ENCODE data around the gene SLC25A24. TPM values are rescaled to one million over a fixed set of nuclear protein-coding genes. Genes with fewer than 3 reads are reported as not detected.
"Not testable (repeated sequence)": the region's sequence is repeated elsewhere in the genome, so short reads cannot be mapped to it uniquely, and the experiment has no call there.

Gene SLC25A24
- total RNA-seq (10 to 100 TPM; 39.9 to 57.9 TPM), polyA plus RNA-seq (ENCODE audit: insufficient read length in 6 of 6) (10 to 100 TPM; 62.0 to 76.4 (median 70.0) TPM)
- long read RNA-seq, donor 1, full-length matches to known transcripts = 38 of 84 reads
- long read RNA-seq, donor 1, partial matches to known transcripts = 46 of 84 reads
- long read RNA-seq, donor 1, other reads (novel, unspliced or antisense) = 0 of 84 reads
- long read RNA-seq, donor 2, full-length matches to known transcripts = 30 of 42 reads
- long read RNA-seq, donor 2, partial matches to known transcripts = 12 of 42 reads
- long read RNA-seq, donor 2, other reads (novel, unspliced or antisense) = 0 of 42 reads
- long read RNA-seq, donor 3, full-length matches to known transcripts = 25 of 38 reads
- long read RNA-seq, donor 3, partial matches to known transcripts = 13 of 38 reads
- long read RNA-seq, donor 3, other reads (novel, unspliced or antisense) = 0 of 38 reads
- long read RNA-seq, donor 4, partial matches to known transcripts = 16 of 18 reads
- long read RNA-seq, donor 4, other reads (novel, unspliced or antisense) = 2 of 18 reads
- long read RNA-seq, donor 5, full-length matches to known transcripts = 25 of 38 reads
- long read RNA-seq, donor 5, partial matches to known transcripts = 13 of 38 reads
- long read RNA-seq, donor 5, other reads (novel, unspliced or antisense) = 0 of 38 reads
- long read RNA-seq, donor 6, full-length matches to known transcripts = 28 of 38 reads
- long read RNA-seq, donor 6, partial matches to known transcripts = 10 of 38 reads
- long read RNA-seq, donor 6, other reads (novel, unspliced or antisense) = 0 of 38 reads
- long read RNA-seq, donor 7, full-length matches to known transcripts = 12 of 24 reads
- long read RNA-seq, donor 7, partial matches to known transcripts = 12 of 24 reads
- long read RNA-seq, donor 7, other reads (novel, unspliced or antisense) = 0 of 24 reads
- long read RNA-seq, donor 8, full-length matches to known transcripts = 26 of 60 reads
- long read RNA-seq, donor 8, partial matches to known transcripts = 34 of 60 reads
- long read RNA-seq, donor 8, other reads (novel, unspliced or antisense) = 0 of 60 reads
- long read RNA-seq, donor 9 = 0 reads
- long read RNA-seq, donor 10, full-length matches to known transcripts = 2 of 13 reads
- long read RNA-seq, donor 10, partial matches to known transcripts = 9 of 13 reads
- long read RNA-seq, donor 10, other reads (novel, unspliced or antisense) = 2 of 13 reads
- long read RNA-seq, donor 11, full-length matches to known transcripts = 5 of 5 reads
- long read RNA-seq, donor 11, partial matches to known transcripts = 0 of 5 reads
- long read RNA-seq, donor 11, other reads (novel, unspliced or antisense) = 0 of 5 reads
- long read RNA-seq, donor 12, full-length matches to known transcripts = 17 of 34 reads
- long read RNA-seq, donor 12, partial matches to known transcripts = 17 of 34 reads
- long read RNA-seq, donor 12, other reads (novel, unspliced or antisense) = 0 of 34 reads

DNA sequence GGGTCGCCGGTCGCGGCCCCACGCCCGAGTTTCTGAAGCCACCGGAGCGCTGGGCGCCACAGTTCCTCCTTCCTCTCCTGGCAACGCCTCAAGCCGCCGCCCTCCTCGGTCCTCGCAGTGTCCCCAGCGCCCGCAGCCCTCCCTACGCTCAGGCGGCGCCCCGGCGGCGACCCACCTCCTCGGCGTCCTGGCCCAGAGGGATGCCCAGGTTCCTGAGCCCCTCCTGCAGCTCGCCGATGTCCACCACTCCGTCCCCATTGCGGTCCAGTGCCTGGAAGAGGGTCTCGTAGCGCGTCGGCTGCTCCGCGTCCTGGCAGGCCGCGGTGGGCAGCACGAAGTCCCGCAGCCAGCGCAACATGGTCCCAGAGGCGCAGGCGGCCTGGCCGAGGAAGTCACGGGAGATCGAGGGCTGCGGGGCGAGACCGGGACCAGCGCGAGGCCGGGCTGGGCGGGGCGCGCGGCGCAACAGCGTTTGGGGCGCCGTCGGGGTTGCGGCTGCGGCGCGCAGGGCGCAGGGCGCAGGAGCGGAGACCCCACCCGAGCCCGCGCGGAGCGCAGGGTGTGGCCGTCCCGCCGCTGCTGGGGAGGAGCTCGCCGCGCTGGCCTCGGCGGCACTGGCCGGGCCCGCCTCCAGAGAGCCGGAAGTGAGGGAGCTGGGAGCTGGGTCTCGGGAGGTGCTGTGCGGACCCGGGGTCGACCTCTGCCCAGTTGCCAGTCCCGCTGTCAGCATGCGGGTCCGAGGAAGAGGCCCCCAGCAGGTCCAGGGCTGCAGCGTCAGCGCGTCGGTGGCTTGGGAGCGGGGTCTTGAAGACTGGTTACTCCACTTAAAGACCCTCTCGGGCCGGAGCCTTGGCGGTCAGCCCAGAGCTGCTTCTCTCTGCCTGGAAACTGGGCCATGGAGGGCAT lies at the start of gene SLC25A24:
Gene SLC25A24, minus strand, starts transcription at position 563 of the 906 bp plus-strand sequence. Its CDS starts 205 bp downstream, at position 358.
- H3K27ac ChIP-seq = peak within 1 kb of the TSS; percentile 94 to 95
- H3K4me1 ChIP-seq = peaks cover 16 to 40% of the 10 kb centered on the region in 2 donors
- TF ChIP-seq CTCF (IDR thresholded peaks at IDR 0.05) = no peak
- no peaks in the 10 kb centered on the region for H3K27me3 ChIP-seq
- ATAC-seq (peak; percentile 98), DNase-seq (peak; percentile 81 to 98 (median 90))
- H3K36me3 ChIP-seq = peaks cover 0 to 21% of the 10 kb centered on the region in 2 donors
- intact Hi-C loops (cut with DNase I) = no loop called here
- peak within 1 kb of the TSS; percentile 81 to 97 for H3K4me3 ChIP-seq
- H3K9me3 ChIP-seq = peaks cover 0 to 4% of the 10 kb centered on the region in 2 donors

DNA sequence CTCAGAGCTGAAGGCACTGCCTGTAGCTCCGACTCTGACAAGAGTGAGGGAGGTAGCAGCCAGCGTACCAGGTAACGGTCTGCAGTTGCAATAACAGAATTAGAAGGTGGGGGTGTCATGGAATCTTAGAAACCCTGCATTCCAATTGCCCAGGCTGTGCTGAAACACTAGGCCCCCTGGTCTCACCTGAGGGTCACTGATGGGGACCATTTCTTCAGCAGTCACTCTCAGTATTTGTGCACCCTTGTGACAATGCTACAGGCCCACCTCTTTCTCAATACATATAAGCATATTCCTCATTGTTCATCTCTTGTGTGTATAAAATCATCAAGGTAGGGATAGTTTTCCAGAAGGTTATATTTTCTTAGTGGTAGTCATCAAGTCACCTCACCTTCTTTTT lies 43.8 kb upstream of the SLC25A24 start, which contains the start of gene NBPF4:
Gene NBPF4, minus strand, starts transcription at position 101 of the 400 bp plus-strand sequence. CDS start 315 bp downstream, outside the sequence.
- H3K27ac ChIP-seq; intact Hi-C loops (cut with DNase I); DNase-seq; H3K27me3 ChIP-seq; H3K9me3 ChIP-seq; H3K4me3 ChIP-seq; H3K36me3 ChIP-seq; H3K4me1 ChIP-seq; ATAC-seq: not testable (repeated sequence)

DNA sequence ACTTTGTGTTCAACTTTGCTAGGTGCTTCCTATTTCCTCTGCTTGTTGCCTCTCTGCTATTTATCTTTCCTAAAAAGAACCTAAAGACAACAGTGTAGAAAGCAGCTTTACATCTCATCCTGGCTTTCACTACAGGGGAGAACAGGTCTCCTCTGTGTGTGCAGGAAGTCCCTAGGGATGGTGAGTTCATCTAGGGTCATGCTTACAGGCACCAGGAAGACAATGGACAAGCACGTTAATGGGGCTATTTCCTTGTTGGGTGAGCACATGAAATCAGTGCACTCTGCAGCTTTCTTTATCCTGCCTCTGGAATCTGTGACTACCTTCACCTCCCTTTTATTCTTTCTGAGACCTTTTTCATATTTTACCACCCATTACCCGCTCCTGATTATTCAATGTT lies 39.3 kb upstream of the SLC25A24 start:
- H3K4me1 ChIP-seq; H3K36me3 ChIP-seq; intact Hi-C loops (cut with DNase I); H3K4me3 ChIP-seq; DNase-seq; H3K9me3 ChIP-seq; ATAC-seq; H3K27me3 ChIP-seq; H3K27ac ChIP-seq: not testable (repeated sequence)

DNA sequence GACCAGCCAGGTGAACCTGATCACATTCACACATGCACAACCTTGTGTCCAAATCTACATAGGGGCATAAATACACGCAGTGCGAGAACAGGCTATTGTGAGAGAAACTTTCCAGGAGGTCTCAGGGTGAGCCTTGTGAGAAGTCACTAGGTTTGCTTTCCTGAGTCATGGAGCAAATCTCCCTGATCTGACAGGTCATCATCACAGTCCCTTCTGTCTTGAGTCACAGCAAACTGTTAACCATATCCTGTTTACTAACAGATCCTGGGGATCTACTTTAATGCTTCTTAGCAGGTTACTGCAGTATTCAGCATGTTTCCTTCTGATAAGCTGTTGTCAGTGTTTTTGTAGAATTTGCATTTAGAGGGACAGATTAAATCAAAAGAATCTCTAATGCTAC lies 35.2 kb upstream of the SLC25A24 start:
- H3K4me1 ChIP-seq; H3K4me3 ChIP-seq; intact Hi-C loops (cut with DNase I); H3K9me3 ChIP-seq; H3K27me3 ChIP-seq; DNase-seq; H3K27ac ChIP-seq; H3K36me3 ChIP-seq; ATAC-seq: not testable (repeated sequence)

DNA sequence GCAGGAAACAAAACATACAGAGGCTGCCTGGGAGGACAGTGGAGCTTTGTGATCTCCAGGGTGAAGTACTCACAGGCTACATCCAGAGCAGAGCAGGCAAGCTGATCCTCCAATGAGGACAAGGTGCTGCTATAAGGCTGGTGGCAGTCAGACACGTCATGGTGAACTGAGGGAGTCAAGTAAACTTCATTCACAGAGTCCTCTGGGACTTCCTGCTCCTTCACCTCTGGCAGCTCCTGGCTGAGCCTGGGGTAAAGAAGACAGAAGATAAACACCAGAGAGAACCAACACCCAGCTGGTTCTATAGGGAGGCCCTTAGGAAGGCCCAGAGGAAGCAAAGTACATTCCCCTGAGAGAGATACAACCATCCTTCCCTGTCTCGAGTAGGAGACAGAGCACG lies 32.0 kb upstream of the SLC25A24 start:
- H3K4me1 ChIP-seq; ATAC-seq; H3K27ac ChIP-seq; DNase-seq; H3K36me3 ChIP-seq; H3K9me3 ChIP-seq; H3K27me3 ChIP-seq; H3K4me3 ChIP-seq; intact Hi-C loops (cut with DNase I): not testable (repeated sequence)

- H3K4me3 ChIP-seq; H3K27ac ChIP-seq; intact Hi-C loops (cut with DNase I); H3K36me3 ChIP-seq; H3K4me1 ChIP-seq; ATAC-seq; DNase-seq; H3K27me3 ChIP-seq; H3K9me3 ChIP-seq: not testable (repeated sequence)
Observed at GRCh38 chr1:108229976-108230375, 29.8 kb upstream of the SLC25A24 start.

- ATAC-seq; H3K4me1 ChIP-seq; intact Hi-C loops (cut with DNase I); H3K27ac ChIP-seq; H3K36me3 ChIP-seq; DNase-seq; H3K9me3 ChIP-seq; H3K27me3 ChIP-seq; H3K4me3 ChIP-seq: not testable (repeated sequence)
Observed at GRCh38 chr1:108227772-108228171, 27.6 kb upstream of the SLC25A24 start.

DNA sequence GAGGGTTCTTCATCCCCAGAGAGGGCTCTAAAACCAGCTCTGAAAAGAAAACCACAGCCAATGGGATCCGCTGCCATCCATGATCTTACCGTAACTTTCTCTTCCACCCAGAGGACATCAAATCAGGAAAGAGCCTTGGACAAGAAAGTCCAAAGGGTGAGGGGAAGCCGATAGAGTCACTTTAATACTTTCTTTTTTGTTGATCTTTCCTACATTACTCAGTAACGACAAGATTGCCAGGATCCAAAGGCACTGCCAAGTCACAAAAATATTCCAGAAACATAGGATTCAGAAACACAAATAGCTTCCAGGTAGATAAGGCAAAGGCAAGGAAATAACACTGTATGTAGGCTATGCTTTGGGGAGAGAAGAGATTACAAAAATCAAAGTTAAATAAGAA lies 26.7 kb upstream of the SLC25A24 start:
- DNase-seq; ATAC-seq; intact Hi-C loops (cut with DNase I); H3K9me3 ChIP-seq; H3K27me3 ChIP-seq; H3K4me3 ChIP-seq; H3K4me1 ChIP-seq; H3K27ac ChIP-seq; H3K36me3 ChIP-seq: not testable (repeated sequence)

- H3K27me3 ChIP-seq; ATAC-seq; H3K27ac ChIP-seq; H3K9me3 ChIP-seq; DNase-seq; H3K4me3 ChIP-seq; H3K4me1 ChIP-seq; intact Hi-C loops (cut with DNase I); H3K36me3 ChIP-seq: not testable (repeated sequence)
Observed at GRCh38 chr1:108223226-108223625, 23.1 kb upstream of the SLC25A24 start.

GRCh38 chr1:108217515-108218174 lies 17.5 kb upstream of the SLC25A24 start:
- H3K36me3 ChIP-seq; H3K27ac ChIP-seq; H3K27me3 ChIP-seq; intact Hi-C loops (cut with DNase I); ATAC-seq; H3K4me3 ChIP-seq; DNase-seq; H3K4me1 ChIP-seq; H3K9me3 ChIP-seq: not testable (repeated sequence)

Data from left lung (tissue), 14 donors.